Stimulated activated CD8-positive, alpha-beta memory T cell treated with anti-CD3 and anti-CD28 coated beads, Interleukin-7, amount 100 ng/mL, for 48 hours (primary cell): ENCODE measurements around the gene PIGL.
A peak's percentile ranks its signal among the peaks of the same experiment; 100 is the strongest.
"Not testable (repeated sequence)": the region's sequence is repeated elsewhere in the genome, so short reads cannot be mapped to it uniquely, and the experiment has no call there.

Experiments used
- DNase-seq, 2 donors: peaks; one replicate each; pipeline ENCODE4 v3.0.0-alpha.2; 2020; ENCODE audit warnings: low read depth in 1 of 2; ENCODE audit errors: extremely low read depth in 1 of 2

PIGL gene

DNA sequence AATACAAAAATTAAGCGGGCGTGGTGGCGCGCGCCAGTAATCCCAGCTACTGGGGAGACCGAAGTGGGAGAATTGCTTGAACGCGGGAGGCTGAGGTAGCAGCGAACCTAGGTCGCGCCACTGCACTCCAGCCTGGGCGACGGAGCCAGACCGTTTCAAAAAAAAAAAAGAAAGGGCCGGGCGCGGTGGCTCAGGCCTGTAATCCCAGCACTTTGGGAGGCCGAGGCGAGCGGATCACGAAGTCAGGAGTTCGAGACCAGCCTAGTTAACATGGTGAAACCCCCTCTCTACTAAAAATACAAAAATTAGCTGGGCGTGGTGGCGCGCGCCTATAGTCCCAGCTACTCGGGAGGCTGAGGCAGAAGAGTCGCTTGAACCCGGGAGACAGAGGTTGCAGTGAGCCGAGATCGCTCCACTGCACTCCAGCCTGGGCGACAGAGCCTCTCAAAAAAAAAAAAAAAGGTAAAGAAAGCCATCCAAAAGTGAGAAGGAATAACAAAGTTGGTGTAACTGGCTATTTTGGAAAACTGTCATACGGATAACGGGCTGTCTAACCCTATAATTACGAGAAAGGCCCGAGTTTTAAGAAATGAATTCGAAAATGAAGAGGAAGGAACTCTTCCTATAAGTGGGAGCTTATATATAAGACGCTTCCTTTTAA lies 539 bp upstream of the PIGL start:
- not testable (repeated sequence) for DNase-seq

DNA sequence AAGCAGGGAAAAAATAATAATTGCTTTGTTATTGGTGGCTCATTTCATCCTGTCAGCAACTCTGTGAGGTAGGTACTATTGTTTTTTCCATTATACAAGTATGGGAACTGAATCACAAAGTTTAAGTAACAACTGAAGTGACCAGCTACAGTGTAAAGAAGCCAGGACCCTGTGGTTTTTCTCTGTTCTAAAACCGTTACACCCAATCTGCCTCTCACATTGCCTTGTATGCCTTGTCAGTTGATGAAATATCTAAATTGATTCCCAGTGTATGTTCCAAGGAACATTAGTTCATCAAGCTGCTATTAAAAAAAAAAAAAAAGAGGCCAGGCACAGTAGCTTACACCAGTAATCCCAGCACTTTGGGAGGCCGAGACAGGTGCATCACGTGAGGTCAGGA lies 5.4 kb downstream of the PIGL start:
- DNase-seq = no peak

DNA sequence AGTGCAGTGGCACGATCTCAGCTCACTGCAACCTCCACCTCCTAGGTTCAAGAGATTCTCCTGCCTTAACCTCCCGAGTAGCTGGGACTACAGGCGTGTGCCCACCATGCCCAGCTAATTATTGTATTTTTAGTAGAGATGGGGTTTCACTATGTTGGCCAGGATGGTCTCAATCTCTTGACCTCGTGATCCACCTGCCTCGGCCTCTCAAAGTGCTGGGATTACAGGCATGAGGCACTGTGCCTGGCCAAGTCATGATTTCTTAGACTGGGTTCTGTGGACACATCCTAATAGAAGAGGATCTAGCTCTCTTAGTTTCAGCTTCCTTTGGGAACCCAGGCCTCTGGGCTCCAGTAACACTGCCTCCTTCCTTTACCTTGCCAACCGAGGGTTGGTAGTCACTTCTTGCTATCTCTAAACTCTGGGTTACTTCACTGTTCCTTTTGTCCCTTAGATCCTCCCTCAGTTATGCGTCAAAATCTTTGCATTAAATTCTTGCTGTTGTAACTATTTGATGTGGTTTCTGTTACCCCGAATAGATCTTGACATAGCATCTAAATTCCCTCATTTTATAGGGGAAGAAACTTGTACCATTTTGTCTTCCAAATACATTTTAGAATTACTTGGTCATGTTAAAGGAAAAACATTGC lies 13.0 kb downstream of the PIGL start:
- not testable (repeated sequence) for DNase-seq

DNA sequence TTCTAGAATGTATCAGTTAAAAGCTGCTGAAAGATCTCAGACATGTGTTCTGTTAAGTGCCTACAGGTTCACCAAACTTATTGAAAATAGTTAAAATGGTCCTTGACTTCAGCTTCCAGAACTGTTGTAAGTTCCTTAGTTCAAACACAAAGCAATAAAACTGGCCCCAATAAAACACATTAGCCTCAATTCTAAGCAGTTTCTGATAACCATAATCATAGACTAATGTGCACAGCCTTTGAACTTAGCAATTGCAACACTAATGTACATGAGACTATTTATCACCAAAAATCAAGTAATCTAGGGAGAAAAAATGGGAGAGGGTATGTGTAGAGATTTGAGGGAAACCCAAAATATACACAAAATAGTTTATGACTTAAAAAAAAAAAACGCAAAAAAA lies 15.4 kb downstream of the PIGL start:
- DNase-seq = no peak

DNA sequence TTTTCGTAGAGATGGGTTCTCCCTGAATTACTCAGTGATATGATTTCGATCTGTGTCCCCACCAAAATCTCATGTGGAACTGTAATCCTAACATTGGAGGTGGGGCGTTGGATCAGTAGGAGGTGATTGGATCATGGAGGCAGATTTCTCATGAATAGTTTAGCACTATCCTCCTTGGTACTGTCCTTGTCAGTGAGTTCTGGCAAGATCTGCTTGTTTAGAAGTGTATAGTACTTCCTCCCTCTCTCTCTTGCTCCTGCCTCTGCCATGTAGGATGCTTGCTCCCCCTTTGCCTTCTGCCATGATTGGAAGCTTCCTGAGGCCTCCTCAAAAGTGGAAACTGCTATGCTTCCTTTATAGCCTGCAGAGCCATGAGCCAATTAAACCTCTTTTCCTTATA lies 22.9 kb downstream of the PIGL start:
- DNase-seq = no peak

DNA sequence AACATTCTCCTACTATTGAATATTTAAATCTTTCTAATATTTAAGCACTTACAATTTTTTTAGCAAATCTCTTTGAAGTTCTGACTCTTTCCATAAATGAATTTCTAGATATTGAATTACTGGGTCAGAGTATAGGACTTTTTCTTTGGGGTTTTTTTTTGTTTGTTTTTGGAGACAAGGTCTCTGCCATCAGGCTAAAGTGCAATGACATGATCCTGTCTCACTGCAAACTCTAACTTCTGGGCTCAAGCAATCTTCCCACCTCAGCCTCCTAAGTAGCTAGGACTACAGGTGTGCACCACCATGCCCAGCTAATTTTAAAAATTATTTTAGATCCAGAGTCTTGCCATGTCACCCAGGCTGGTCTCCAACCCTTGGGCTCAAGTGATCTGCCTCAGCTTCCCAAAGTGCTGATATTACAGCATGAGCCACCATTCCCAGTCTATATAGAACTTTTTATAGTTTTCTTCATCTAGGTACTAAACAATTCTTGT lies 24.9 kb downstream of the PIGL start:
- DNase-seq = no peak

DNA sequence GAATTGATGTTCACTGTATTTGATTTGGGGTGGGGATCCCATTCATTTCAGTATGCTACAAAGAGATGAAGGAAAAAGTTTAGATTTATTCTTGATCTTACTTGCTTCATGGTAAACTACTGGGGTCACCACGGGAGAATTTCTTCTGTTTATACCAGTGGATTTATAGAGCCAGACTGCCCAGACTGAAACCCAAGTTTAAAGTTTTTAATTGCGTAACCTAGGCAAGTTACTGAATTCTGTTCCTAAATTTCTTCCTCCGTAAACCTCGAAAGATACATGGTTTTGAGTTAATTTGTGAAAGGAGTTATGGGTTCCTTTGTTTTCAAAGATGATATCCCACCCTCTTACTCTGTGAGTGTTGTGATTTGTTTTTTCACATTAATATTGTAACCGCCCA lies 26.4 kb downstream of the PIGL start:
- DNase-seq = no peak

DNA sequence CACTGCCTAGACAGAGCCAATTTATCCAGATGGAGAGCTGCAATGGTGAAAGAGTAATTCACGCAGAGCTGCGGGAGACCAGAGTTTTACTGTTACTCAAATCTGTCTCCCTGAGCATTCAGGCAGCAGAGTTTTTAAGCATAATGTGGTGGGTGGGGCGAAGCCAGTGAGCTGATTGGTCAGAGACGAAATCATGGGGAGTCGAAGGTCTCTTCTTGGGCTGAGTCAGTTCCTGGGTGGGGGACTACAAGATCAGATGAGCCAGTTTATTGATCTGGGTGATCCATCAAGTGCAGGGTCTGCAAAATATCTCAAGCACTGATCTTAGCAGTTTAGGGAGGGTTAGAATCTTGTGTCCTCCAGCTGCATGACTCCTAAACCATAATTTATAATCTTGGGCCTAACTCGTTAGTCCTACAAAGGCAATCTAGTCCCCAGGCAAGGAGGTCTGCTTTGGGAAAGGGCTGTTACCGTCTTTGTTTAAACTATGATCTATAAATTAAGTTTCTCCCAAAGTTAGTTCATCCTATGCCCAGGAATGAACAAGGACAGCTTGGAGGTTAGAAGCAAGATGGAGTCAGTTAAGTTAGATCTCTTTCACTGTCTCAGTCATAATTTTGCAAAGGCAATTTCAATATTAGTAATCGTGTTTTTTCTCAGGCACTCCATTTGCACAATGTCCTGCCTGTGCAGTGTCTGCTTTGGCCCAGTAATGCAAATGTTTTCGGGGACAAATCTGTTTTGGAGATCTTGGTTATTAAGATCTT lies 27.0 kb downstream of the PIGL start:
- peak in 1 of 2 donors; percentile 37 for DNase-seq

DNA sequence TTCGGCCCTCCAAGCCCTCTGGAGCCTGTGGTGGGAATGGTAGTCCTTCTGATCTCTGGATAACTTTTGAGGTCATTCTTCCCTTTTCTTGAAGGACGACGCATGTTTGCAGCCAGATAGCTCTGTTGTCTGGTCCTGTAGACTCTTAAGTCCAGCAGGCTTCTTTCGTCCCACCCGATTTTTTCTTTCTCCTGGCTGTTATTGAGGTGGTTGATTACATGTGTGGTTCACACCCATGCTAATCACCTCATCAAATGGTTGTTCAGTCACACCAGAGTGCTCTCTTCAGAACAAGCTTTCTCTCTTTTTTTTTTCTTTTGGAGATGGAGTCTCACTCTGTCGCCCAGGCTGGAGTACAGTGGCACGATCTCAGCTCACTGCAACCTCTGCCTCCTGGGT lies 30.6 kb downstream of the PIGL start:
- DNase-seq = no peak

DNA sequence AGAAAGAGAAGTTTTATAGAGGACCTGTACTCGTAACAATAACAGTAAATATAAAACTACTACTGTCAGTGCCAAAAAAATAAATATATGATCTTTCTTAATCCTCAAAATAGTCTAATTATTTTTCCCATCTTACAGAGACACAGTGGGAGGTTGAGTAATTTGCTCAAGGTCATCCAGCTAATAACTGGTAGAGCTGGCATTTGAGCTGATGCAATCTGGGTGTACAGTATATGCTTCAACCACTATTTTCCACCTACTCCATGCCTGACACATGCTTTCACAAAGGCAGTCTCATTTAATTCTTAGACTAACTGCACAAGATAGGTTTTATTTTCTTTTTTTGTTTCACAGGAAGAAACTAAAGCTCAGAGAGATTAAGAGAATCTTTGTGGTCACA lies 33.6 kb downstream of the PIGL start:
- DNase-seq = no peak

DNA sequence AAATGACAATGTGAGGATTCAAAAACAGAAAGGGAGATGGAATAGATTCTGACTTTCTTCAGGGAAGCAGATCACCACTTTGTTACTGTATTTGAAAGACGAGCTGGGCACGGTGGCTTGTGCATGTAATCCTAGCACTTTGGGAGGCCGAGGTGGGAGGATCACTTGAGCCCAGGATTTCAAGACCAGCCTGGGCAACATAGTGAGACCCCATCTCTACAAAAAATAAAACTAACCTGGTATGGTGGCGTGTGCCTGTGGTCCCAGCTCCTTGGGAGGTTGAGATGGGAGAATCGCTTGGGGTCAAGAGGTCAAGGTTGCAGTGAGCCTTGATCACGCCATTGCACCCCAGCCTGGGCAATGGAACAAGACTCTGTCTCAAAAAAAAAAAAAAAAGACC lies 34.0 kb downstream of the PIGL start:
- no peak for DNase-seq

DNA sequence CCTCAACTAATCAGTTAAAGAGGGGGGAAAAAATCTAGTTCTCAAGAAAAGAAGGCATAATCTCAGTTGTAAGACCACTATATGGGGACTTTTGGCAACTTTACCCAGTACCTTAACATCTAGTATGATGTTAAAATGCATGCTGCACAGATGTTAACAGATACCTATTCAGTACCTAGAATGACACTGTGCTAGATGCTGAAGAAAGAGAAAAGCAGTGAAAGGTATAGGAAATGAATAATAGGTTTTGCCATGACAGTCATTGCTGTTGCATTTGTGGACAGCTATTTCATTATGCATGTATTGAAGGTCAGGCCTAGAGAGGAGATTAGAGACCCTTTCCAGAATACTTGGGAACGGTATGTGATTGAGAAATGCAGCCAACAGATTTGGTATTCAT lies 34.5 kb downstream of the PIGL start:
- no peak for DNase-seq

DNA sequence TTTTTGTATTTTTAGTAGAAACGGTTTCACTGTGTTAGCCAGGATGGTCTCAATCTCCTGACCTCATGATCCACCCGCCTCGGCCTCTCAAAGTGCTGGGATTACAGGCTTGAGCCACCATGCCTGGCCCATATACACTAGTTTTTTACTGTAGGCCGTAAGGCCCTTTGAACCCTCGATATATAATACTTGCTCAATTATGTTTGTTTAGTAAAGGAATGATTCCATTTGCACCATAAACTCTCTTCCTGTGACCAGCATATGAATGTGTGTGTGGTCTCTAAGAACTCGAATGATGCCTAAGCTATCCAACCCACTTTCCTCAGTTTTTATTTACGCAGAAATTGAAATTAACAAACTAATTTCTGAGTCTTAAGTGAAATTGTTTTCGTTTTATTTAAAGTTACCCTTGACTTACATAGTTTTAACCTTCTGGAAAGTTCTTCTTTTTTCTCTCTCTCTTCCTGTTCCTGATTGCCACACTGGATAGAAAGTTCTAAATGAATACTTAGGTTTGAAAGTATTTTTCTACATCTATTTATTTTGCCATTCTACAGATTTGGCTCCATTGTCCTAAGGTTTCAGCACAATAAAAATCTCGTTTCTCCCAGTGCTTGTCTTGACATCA lies 37.9 kb downstream of the PIGL start:
- DNase-seq = no peak

DNA sequence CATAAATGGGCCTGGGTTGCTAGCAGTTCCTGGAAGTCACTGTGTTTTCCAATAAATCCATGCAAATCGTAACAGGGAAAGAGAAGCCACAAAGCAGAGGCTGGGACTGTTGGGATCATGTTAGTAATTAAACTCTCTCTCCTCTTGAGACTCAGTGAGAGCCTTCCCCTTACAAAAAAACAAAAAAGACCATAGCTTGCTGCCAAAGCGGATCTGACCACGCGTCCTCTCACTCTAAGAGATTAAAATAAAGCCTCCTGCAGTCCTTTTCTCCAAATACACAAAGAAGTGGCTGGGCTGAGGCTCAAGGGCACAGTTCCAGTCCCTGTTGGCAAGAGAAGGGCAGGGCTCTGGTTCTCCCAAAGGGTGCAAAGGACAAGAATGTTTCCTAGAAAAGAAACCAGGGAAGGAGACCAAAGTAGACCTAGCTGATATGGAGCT lies 38.5 kb downstream of the PIGL start:
- DNase-seq = no peak

DNA sequence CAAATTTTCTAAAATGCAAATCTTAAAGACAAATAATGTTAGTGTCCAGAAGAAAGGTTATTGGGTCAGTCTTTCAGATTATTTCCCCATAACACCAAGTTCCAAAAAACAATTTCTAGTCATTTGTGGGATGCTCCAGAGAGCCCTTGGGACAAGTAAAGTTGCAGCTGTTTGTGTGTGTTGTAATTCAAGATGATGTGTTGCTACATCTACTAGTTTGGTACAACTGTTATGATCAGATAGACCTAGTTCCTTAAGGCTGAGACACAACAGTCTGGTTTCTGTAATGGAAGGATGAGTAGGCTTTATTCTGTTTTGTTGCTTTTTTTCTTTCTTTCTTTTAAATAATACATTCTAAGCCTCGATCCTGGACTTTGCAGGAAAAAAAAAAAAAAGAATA lies 41.9 kb downstream of the PIGL start:
- no peak for DNase-seq

DNA sequence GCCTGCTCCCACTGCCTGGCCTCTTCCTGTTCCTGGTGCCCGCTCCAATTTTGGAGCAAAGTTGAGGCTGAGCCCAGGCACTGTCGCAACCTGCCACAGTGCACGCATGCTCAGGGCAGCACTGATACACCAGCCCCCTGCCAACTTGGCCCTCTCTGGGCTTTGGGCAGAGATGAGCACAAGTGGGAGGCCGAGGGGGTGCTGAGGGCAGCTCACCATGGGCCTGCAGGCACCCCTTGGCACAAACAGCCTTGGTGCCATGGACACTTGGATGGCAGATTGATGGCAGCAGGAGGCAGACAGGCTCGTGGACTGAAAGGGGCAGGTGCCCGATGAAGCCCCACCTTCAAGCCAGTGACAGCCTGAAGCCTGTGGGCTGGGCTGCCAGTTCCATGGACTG lies 42.9 kb downstream of the PIGL start:
- DNase-seq = no peak

DNA sequence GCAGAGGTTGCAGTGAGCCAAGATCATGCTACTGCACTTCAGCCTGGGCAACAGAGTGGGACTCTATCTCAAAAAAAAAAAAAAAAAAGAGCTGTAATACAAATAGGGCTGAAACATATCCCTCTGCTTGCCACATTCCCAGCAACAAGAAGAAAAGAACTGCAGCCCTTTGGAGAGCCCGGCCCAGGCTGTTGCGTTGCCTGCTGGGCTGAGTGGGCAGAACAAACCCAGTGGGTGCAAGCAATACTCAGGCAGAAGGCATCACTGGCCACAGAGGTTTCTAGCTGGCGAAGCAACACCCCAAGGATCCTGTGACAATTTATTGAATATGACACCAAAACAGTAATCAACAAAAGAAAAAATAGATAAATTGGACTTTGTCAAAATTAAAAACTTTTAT lies 44.0 kb downstream of the PIGL start:
- DNase-seq = no peak

DNA sequence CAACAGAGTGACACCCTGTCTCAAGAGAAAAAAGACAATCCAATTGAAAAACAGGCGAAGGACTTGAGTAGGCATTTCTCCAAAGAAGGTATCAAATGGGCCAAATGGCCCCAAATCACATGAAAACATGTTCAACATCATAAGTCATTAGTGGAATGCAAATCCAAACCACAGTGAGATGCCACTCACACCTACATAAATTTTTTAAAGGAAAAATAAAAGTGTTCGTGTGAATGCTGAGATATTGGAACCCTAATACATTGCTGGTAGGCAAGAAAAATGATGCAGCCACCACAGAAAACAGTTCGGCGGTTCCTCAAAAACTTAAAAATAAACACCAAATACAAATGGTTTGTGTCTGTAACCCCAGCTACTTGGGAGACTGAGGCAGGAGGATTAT lies 45.2 kb downstream of the PIGL start:
- no peak for DNase-seq

DNA sequence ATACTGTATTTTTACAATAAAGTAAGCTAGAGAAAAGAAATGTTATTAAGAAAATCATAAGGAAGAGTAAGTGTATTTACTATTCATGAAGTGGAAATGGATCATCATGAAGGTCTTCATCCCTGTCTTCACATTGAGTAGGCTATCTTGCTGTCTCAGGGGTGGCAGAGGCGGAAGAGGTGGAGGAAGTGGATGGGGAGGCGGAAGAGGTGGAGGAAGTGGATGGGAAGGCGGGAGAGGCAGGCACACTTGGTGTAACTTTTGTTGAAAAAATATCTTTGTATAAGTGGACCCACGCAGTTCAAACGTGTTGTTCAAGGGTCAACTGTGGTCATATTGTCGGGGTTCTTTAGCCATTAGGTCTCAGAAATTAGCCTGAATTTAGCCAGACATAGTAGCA lies 50.2 kb downstream of the PIGL start:
- DNase-seq = no peak

DNA sequence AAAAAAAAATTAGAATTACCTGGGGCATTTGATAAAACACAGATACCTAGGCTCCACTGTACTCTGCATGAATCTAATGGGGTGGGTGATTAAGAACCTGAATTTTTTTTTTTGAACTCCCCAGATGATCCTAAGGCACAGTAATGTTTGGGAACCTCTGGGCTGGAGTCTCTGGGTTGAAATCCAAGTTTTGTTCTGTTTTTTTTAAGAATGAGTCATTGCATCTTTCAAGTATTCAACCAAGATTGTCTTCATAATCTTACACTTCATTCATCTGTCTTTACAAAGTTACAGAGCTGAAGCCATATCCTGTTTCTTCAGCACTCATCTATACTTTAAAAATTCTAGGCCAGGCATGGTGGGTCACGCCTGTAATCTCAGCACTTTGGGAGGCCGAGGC lies 52.6 kb downstream of the PIGL start:
- no peak for DNase-seq

DNA sequence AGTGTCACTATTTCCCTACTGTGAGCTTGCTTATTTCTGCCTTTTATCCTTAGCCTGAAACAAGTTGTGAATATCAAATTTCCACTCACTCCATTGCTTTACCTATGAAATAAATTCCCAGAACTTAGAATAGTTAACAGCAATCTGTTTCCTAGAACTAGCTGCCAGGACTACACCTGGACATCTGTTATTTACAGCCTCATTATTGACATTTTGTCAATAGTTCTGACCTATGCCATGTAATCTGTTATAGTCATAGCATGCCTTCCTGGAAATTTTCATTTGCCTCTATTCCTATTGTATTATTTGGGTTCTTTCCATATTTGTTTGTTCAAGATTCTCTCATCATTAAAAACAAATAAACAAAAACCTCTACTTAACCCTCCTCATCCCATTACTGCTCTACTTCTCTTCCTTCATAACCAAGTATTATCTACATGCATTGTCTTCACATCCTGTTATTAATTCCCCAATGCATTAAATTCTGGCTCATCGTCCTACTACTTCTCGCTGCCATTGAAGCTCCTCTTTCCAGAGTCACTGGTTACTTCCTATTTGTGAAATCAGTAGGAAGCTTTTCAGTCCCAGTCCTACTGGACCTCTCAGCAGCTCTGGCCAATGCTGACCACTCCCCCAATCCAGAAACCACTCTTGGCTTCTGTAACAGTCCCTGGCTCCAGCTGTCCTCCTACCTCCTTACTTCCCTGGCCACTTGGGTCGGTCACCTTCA lies 55.3 kb downstream of the PIGL start:
- DNase-seq = no peak
